ENCODE results near the gene LRRC55.

DNA sequence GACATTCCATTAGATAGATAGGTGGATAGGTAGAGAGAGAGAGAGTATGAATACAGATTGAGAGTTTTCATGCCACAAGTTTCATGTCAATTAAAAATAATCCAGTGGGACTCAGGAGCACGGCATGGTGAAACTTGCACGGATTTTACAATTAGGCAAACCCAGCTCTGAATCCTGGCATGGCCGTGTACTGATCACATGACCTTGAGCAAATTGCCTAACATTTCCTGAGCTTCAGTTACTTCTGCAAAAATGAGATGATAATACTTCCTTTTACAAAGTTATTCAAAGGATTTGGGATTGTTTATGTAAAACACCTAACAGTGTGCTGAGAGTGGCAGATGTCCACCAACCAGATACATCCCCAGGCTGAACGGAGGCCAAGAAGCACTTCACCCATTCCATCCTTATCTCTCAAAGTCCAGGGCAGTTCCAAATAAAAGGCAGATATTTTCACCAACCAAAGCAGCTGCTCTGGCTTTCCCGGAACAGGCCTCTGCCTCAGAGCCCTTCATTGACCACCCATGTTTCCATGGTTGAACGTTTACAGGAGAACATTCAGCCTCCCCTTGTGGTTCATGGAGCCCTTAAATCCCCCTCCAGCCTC, 37.4 kb downstream of the LRRC55 start:
- TF ChIP-seq SUZ12 (IDR thresholded peaks at IDR 0.05; ENCODE audit: extremely low read depth, insufficient read depth, insufficient read length) (no peak), YY1 (IDR thresholded peaks at IDR 0.05; ENCODE audit: insufficient read depth, insufficient read length) (no peak), ZNF274 (IDR thresholded peaks at IDR 0.05; ENCODE audit: low read depth, low read length) (no peak)

All from NT2/D1 (cell line).